ENCODE results near the gene MRI1.

DNA sequence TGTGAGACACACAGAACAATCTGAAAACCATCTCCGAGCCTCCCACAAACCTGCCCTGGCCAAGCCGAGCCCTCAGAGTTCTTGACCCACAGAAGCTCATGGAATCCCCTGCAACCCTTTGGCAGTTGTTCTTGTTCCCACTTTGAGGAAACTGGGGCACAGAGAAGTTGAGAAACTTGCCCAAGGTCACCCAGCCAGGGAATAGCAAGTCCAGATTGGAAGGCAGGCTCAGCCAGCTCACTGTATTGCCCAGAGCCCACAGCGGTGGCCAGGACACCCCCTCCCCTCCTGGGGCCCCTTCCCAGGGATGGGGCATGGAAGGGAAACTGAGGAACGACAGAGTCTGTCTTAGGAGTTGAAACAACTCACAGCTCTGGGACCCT, 32.7 kb downstream of the MRI1 start:
- TF ChIP-seq, protein P1, sequence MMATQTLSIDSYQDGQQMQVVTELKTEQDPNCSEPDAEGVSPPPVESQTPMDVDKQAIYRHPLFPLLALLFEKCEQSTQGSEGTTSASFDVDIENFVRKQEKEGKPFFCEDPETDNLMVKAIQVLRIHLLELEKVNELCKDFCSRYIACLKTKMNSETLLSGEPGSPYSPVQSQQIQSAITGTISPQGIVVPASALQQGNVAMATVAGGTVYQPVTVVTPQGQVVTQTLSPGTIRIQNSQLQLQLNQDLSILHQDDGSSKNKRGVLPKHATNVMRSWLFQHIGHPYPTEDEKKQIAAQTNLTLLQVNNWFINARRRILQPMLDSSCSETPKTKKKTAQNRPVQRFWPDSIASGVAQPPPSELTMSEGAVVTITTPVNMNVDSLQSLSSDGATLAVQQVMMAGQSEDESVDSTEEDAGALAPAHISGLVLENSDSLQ (IDR thresholded peaks at IDR 0.05): no peak
- TF ChIP-seq CTBP1 (IDR thresholded peaks at IDR 0.05; ENCODE audit: borderline replicate concordance) (no peak), ARNT (IDR thresholded peaks at IDR 0.05) (no peak), FOXM1 (IDR thresholded peaks at IDR 0.05; ENCODE audit: borderline replicate concordance) (no peak), L3MBTL2 (conservative IDR thresholded peaks at IDR 0.05) (no peak), SP1 (IDR thresholded peaks at IDR 0.05) (no peak), BHLHE40 (IDR thresholded peaks at IDR 0.05; ENCODE audit: borderline replicate concordance) (no peak)
